HEK293T (cell line): ENCODE measurements around the gene SREBF2.

ENCODE experiments used
- CTBP1 ChIP-seq: fragments of 450-650 bp; IDR thresholded peaks from 2 replicates; pipeline ENCODE4 v1.6.1; 2016; ENCODE audit warnings: borderline replicate concordance
- HDGF ChIP-seq: fragments of 450-650 bp; IDR thresholded peaks from 2 replicates; pipeline ENCODE4 v1.6.1; 2017; ENCODE audit warnings: antibody characterized with exemption, borderline replicate concordance
- SP1 ChIP-seq: fragments of 450-650 bp; IDR thresholded peaks from 2 replicates; pipeline ENCODE4 v1.6.1; 2017

- TF ChIP-seq HDGF, result no peak
- TF ChIP-seq CTBP1, result no peak
- TF ChIP-seq SP1, result no peak
Observed at GRCh38 chr22:41816871-41817270, 16.0 kb upstream of the SREBF2 start.
